Measurements from ENCODE around the gene SCTR.

The SCTR gene

GRCh38 chr2:119496682-119497081, 27.6 kb downstream of the SCTR start:
- no peak overlapping the region for H3K27ac Mint-ChIP-seq
- no peak overlapping the region for H3K4me3 Mint-ChIP-seq
- peaks cover 14% of the 10 kb centered on the region for H3K4me1 Mint-ChIP-seq
- TF ChIP-seq CTCF (IDR thresholded peaks at IDR 0.05) = no peak
- DNase-seq = no peak
- H3K9me3 Mint-ChIP-seq = peaks cover 43% of the 10 kb centered on the region
- H3K36me3 Mint-ChIP-seq (ENCODE audit: low read depth) = no peaks in the 10 kb centered on the region
- peaks cover 44% of the 10 kb centered on the region for H3K27me3 Mint-ChIP-seq (ENCODE audit: low read depth, poor library complexity)

DNA sequence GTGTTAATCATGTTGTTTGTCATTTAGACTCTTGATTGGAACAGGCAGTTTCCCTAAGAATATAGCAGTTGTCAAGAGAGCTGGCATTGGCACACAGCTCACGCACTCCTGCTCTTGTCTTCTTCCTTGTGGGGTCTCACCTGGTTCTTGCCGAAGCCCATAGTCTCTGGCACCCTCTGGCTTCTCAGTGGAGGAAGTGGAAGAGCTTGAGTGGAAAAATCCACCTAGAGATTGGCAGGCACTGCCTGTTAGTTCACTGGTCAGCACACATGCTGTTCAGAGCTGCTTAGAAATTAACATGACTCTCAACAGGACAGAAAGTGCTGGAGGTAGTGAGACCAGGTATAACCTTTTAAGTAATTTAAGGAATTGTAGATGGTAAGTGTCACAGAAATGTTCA, 28.3 kb downstream of the SCTR start:
- H3K4me3 Mint-ChIP-seq = no peak overlapping the region
- peaks cover 16% of the 10 kb centered on the region for H3K4me1 Mint-ChIP-seq
- H3K9me3 Mint-ChIP-seq = peaks cover 35% of the 10 kb centered on the region
- no peaks in the 10 kb centered on the region for H3K36me3 Mint-ChIP-seq (ENCODE audit: low read depth)
- no peak for TF ChIP-seq CTCF (IDR thresholded peaks at IDR 0.05)
- no peak for DNase-seq
- H3K27ac Mint-ChIP-seq = no peak overlapping the region
- H3K27me3 Mint-ChIP-seq (ENCODE audit: low read depth, poor library complexity) = peaks cover 45% of the 10 kb centered on the region

DNA sequence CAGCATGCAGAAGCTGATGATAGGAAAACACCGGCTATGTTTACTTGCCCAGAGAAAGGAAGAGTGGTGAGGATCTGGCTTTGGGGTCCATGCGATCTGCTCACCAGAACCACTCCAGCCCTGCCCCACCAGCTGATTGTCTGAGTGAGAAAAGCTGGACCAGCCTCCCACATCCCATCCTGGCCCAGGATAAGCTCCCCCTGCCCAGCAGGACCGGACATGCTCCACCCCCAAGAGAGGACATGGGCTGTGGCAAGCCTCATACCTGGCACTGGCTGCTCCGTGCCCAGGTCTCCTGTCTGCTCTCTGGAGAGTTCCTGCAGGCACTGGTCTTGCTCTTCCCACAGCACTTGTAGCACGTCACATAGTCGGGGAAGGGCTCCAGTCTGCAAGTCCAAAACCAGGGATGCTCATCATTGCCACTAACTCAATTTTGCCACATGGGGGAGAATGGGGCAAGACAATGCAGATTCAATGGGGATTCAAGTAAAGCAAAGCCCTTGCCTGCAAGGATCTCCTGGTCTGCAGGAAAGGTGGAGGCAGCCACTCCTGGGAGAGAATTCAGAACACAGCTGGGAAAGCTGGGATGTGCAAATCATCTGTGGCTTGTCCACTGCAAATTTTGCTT, 30.0 kb downstream of the SCTR start:
- H3K4me1 Mint-ChIP-seq = peaks cover 26% of the 10 kb centered on the region
- H3K9me3 Mint-ChIP-seq = peaks cover 20% of the 10 kb centered on the region
- no peak for DNase-seq
- no peaks in the 10 kb centered on the region for H3K36me3 Mint-ChIP-seq (ENCODE audit: low read depth)
- no peak overlapping the region for H3K27ac Mint-ChIP-seq
- no peak for TF ChIP-seq CTCF (IDR thresholded peaks at IDR 0.05)
- H3K27me3 Mint-ChIP-seq (ENCODE audit: low read depth, poor library complexity) = peaks cover 33% of the 10 kb centered on the region
- H3K4me3 Mint-ChIP-seq = no peak overlapping the region

DNA sequence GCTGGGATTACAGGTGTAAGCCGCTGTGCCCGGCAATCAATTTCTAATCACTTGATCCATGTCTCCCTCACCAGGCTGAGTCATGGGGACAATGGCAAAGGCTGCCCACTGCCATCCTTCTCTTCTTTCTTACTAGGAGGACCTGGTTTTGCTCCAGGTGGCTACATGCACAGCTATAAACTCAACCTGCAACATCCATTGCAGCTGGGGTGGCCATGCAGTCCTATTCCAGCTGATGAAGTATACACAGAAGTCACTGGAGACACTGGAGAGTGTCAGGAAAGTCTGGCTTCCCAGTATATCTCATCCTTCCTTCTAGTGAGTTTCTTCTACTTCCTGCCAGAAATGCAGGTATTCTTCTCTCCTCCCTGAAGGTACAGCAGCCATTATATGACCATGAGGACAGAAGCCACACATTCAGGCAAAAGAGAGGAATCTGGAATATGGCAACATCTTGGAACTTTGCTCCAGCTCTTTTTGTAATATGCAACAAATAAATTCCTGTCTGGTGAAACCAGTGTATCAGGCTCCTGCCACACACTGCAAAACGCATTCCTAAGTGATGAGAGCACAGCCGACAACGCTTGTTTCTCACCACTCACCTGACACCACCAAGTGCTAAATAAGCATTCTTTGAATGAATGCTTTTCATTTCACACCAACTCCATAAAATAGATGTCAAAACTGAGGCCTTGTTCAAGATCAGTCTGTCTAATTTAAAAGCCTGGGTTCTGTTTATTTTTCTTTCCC, 32.3 kb downstream of the SCTR start:
- Mint-ChIP-seq H3K4me1 (peaks cover 48% of the 10 kb centered on the region), H3K36me3 (ENCODE audit: low read depth) (no peaks in the 10 kb centered on the region), H3K9me3 (no peaks in the 10 kb centered on the region), H3K4me3 (no peak overlapping the region), H3K27me3 (ENCODE audit: low read depth, poor library complexity) (peaks cover 22% of the 10 kb centered on the region), H3K27ac (no peak overlapping the region)
- no peak for TF ChIP-seq CTCF (IDR thresholded peaks at IDR 0.05)
- DNase-seq = no peak

DNA sequence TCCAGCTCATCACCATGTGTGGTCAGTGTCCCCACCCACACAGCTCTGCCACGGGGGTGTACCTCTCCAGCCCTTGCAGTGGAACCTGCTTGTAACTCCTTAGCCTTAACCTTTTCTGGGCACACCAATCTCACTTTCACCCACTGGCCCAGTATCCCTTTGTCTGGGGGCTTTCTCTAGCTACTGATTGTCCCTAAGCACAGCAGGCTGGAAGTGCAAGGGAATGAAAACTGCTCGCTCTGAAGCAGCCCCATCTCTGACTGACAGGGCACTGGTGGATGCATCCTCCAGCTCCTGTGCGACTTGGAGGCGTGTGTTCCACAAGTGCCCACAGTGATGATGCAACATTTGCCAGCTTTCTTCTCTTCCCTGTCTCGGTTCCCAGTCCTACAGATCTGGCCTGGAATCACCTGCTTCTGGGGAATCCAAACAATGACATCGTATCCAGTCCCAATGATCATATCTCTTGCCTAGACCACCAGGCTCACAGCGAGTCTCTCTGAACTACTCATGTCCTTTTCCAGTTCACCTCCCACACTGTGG, 33.6 kb downstream of the SCTR start:
- H3K4me1 Mint-ChIP-seq = peaks cover 61% of the 10 kb centered on the region
- H3K36me3 Mint-ChIP-seq (ENCODE audit: low read depth) = no peaks in the 10 kb centered on the region
- no peak overlapping the region for H3K4me3 Mint-ChIP-seq
- TF ChIP-seq CTCF (IDR thresholded peaks at IDR 0.05) = no peak
- no peak overlapping the region for H3K27ac Mint-ChIP-seq
- peaks cover 14% of the 10 kb centered on the region for H3K27me3 Mint-ChIP-seq (ENCODE audit: low read depth, poor library complexity)
- H3K9me3 Mint-ChIP-seq = no peaks in the 10 kb centered on the region
- no peak for DNase-seq
